DOHH2 (cell line): Measurements from ENCODE around the gene CFAP74.
A peak's percentile ranks its signal among the peaks of the same experiment; 100 is the strongest.

ENCODE experiments used
- H3F3A ChIP-seq: fragments of 200-600 bp; sonication (generic), shearing (Covaris generic); 2 replicates; pipeline ENCODE4 v1.6.0; 2016; ENCODE audit warnings: antibody characterized with exemption, mild to moderate bottlenecking; ENCODE audit not compliant: control insufficient read depth, insufficient read depth
- H3K27ac ChIP-seq: fragments of 200-600 bp; sonication (generic); 2 replicates; pipeline ENCODE4 v1.5.1; 2014; ENCODE audit warnings: low read depth, mild to moderate bottlenecking, low read length, moderate library complexity
- H3K27me3 ChIP-seq: fragments of 200-600 bp; sonication (generic); 2 replicates; pipeline ENCODE4 v1.6.1; 2014; ENCODE audit warnings: mild to moderate bottlenecking, low read length, mixed read lengths; ENCODE audit not compliant: control insufficient read depth
- H3K36me3 ChIP-seq: fragments of 200-600 bp; sonication (generic); 2 replicates; pipeline ENCODE4 v1.6.1; 2014; ENCODE audit warnings: mild to moderate bottlenecking, low read length, moderate library complexity, mixed read lengths; ENCODE audit not compliant: control insufficient read depth
- H3K4me1 ChIP-seq: fragments of 200-600 bp; sonication (generic); 2 replicates; pipeline ENCODE4 v1.6.1; 2014; ENCODE audit warnings: mild to moderate bottlenecking, low read length, mixed read lengths; ENCODE audit not compliant: control insufficient read depth
- H3K4me2 ChIP-seq: fragments of 200-600 bp; sonication (generic); 2 replicates; pipeline ENCODE4 v1.6.0; 2014; ENCODE audit warnings: mild to moderate bottlenecking, low read length, moderate library complexity
- H3K4me3 ChIP-seq: fragments of 200-600 bp; sonication (generic); 2 replicates; pipeline ENCODE4 v1.5.1; 2014; ENCODE audit warnings: mild to moderate bottlenecking, low read length, mixed read lengths
- H3K79me2 ChIP-seq: fragments of 200-600 bp; sonication (generic); 2 replicates; pipeline ENCODE4 v1.6.1; 2014; ENCODE audit warnings: mild to moderate bottlenecking, low read length, mixed read lengths; ENCODE audit not compliant: control insufficient read depth
- H3K9me2 ChIP-seq: fragments of 200-600 bp; sonication (generic); replicated peaks from 2 replicates; pipeline ENCODE4 v1.6.1; 2014; ENCODE audit warnings: mild to moderate bottlenecking, low read length, mixed read lengths; ENCODE audit not compliant: control insufficient read depth
- H3K9me3 ChIP-seq: fragments of 200-600 bp; sonication (generic); 2 replicates; pipeline ENCODE4 v1.6.1; 2014; ENCODE audit warnings: antibody characterized with exemption, low read length, mixed read lengths; ENCODE audit not compliant: control insufficient read depth, insufficient read depth
- H4K20me1 ChIP-seq: fragments of 200-600 bp; sonication (generic); 2 replicates; pipeline ENCODE4 v1.6.0; 2014; ENCODE audit warnings: low read depth, mild to moderate bottlenecking, antibody characterized with exemption, low read length, moderate library complexity; ENCODE audit not compliant: control insufficient read depth, insufficient read depth
- EZH2phosphoT487 ChIP-seq: fragments of 200-600 bp; sonication (generic); IDR thresholded peaks from 2 replicates; pipeline ENCODE4 v1.6.1; 2017; ENCODE audit warnings: borderline replicate concordance, mild to moderate bottlenecking, antibody characterized with exemption, low read length, moderate library complexity, mixed read lengths
- TF ChIP-seq, protein P1 (sequence below): fragments of 200-600 bp; sonication (generic); IDR thresholded peaks from one replicate; pipeline ENCODE4 v1.5.1; 2014; ENCODE audit warnings: antibody characterized with exemption, mild to moderate bottlenecking, low read depth, low read length; ENCODE audit not compliant: poor library complexity, severe bottlenecking

The CFAP74 gene

DNA sequence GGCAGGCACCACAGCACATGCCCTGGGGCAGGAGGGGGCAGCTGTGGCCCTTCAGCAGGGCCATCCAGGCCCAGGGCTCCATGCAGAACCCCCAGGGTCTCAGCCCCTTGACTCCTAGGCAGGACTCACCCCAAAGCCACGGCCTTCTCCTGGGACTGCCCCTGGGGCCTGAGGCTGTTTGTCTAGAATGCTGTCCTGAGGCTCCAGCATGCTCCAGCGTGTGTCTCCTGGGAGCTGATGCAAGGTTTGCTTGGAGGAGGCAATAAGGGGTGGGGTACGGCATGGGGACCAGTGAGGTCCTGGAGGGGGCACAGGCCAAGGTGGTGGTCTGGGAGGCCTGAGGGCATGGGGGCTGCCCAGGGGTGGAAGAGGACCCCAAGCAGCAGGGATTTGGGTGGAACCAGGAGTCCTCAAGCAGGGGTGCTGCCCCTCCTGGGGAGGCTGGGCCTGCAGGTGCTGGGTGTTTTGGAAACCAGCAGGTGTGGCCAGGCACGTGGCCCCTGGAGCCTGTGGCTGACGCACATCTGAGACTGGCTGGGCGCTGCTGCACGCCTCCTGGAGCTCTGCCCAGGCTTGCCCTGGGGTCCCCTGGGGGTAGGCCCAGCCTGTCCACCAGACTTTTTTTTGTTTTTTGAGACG is 96.4 kb downstream of the CFAP74 start:
- TF ChIP-seq EZH2phosphoT487 = no peak
- TF ChIP-seq, protein P1, sequence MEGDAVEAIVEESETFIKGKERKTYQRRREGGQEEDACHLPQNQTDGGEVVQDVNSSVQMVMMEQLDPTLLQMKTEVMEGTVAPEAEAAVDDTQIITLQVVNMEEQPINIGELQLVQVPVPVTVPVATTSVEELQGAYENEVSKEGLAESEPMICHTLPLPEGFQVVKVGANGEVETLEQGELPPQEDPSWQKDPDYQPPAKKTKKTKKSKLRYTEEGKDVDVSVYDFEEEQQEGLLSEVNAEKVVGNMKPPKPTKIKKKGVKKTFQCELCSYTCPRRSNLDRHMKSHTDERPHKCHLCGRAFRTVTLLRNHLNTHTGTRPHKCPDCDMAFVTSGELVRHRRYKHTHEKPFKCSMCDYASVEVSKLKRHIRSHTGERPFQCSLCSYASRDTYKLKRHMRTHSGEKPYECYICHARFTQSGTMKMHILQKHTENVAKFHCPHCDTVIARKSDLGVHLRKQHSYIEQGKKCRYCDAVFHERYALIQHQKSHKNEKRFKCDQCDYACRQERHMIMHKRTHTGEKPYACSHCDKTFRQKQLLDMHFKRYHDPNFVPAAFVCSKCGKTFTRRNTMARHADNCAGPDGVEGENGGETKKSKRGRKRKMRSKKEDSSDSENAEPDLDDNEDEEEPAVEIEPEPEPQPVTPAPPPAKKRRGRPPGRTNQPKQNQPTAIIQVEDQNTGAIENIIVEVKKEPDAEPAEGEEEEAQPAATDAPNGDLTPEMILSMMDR = no peak
- no peaks in the 10 kb centered on the region; the same call in 1 of the 2 replicates for H3F3A ChIP-seq
- H3K9me2 ChIP-seq = no peaks in the 10 kb centered on the region
- no peaks in the 10 kb centered on the region for H3K36me3 ChIP-seq
- H4K20me1 ChIP-seq = no peaks in the 10 kb centered on the region
- H3K4me2 ChIP-seq = peak overlapping the region; percentile 93
- H3K9me3 ChIP-seq = no peaks in the 10 kb centered on the region
- 0 out of 2 replicates have a peak, but pooled peaks cover 2% of the 10 kb centered on the region for H3K27me3 ChIP-seq
- H3K4me1 ChIP-seq = peaks cover 41% of the 10 kb centered on the region
- peaks cover 7% of the 10 kb centered on the region for H3K79me2 ChIP-seq
- H3K4me3 ChIP-seq = peak overlapping the region; percentile 81
- H3K27ac ChIP-seq = peak overlapping the region; percentile 65

DNA sequence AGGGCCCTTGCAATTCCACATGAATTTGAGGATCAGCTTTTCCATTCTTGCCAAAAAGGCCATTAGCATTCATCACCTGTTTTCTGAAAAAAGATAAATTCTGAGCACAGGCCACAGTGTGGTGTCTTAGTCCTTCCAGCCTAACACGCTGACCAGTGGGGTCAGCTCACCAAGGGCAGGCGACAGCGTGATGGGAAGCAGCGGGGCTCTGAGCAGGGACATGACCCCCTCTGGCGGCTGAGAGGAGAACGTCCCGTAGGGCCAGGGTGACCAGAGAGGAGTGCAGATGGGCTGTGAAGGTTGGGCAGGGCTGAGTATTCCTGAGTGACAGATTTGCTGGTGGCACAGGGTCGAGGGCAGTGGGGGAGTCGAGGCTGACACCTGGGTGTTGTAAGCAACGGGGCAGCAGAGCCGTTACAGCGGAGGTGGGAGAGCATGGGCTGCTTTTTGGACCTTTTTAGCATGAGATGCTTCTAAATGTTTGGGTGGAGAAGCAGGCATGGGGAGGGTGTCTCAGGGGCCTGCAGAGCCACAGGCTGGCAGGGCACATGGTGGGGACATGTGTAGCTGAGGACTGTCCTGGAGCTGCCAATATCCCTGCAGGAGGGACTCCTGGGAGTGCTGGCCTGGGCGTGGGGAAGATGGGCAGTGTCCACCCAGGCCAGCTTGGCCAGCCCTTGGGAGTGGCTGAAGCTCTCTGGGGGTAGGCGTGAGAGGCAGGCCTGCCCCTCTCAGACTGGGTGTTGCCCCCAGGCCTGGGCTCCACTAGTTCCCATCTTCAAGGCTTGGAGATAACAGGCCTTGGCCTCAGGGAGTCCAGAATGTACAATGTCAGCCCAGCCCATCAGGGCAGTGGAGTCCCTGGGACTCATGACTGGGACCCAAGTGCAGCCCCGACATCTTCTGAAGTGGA is 97.1 kb downstream of the CFAP74 start:
- Histone ChIP-seq H3K27me3 (0 out of 2 replicates have a peak, but pooled peaks cover under 1% of the 10 kb centered on the region), H3K79me2 (peaks cover 7% of the 10 kb centered on the region), H3K4me3 (peak overlapping the region; percentile 81; the same call in 1 of the 2 replicates), H3K9me2 (no peaks in the 10 kb centered on the region), H3K27ac (peak overlapping the region; percentile 65), H3F3A (no peaks in the 10 kb centered on the region; the same call in 1 of the 2 replicates), H3K4me1 (peaks cover 48% of the 10 kb centered on the region), H3K4me2 (peak overlapping the region; percentile 93), H3K36me3 (no peaks in the 10 kb centered on the region), H4K20me1 (no peaks in the 10 kb centered on the region), H3K9me3 (no peaks in the 10 kb centered on the region)
- no peak for TF ChIP-seq EZH2phosphoT487
- TF ChIP-seq, protein P1 = peak; percentile 97

DNA sequence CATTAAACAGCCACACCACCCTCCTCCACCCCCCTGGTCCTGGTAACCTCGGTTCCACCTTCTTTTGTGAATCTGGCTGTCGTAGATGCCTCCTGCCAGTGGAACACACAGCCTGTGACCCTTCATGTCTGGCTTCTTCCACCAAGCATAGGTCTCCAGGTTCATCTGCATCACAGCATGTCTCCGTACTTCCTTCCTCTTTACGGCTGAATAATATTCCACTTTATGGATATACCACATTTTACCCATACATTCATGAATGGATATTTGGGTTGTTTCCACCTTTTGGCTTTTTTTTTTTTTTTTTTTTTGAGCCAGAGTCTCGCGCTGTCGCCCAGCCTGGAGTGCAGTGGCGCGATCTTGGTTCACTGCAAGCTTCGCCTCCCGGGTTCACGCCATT is 100.4 kb downstream of the CFAP74 start:
- no peaks in the 10 kb centered on the region for H3K27me3 ChIP-seq
- H3K4me3 ChIP-seq = no peak overlapping the region
- TF ChIP-seq EZH2phosphoT487 = no peak
- TF ChIP-seq, protein P1 = no peak
- peaks cover 5% of the 10 kb centered on the region for H3K79me2 ChIP-seq
- no peak overlapping the region for H3K4me2 ChIP-seq
- H3K27ac ChIP-seq = no peak overlapping the region
- H3K9me3 ChIP-seq = peaks cover 4% of the 10 kb centered on the region; the same call in 1 of the 2 replicates
- H3K4me1 ChIP-seq = peaks cover 45% of the 10 kb centered on the region
- no peaks in the 10 kb centered on the region for H3K36me3 ChIP-seq
- H3F3A ChIP-seq = peaks cover 4% of the 10 kb centered on the region; the same call in 1 of the 2 replicates
- no peaks in the 10 kb centered on the region for H4K20me1 ChIP-seq
- H3K9me2 ChIP-seq = no peaks in the 10 kb centered on the region
